ENCODE measurements around the gene CBR3. TPM values are rescaled to one million over a fixed set of nuclear protein-coding genes. Genes with fewer than 3 reads are reported as not detected.

The CBR3 gene
- total and polyA plus RNA-seq, 10 donors: 1.4 to 4.5 (median 2.9) TPM

GRCh38 chr21:36184545-36184944, 49.7 kb downstream of the CBR3 start:
- H3K27ac ChIP-seq: peak overlapping the region in 1 of 8 donors; percentile 60
- no peak overlapping the region for H3K4me3 ChIP-seq
- no peaks in the 10 kb centered on the region for H3K27me3 ChIP-seq (replicated peaks in 1 of 7)
- H3K36me3 ChIP-seq: peaks cover 0 to 24% (median 0%) of the 10 kb centered on the region in 6 donors
- whole genome bisulfite sequencing, 5 donors: 85 to 94% (median 88%) methylated on average over 16 of the region's 16 CpGs
- DNase-seq: peak; percentile 41
- H3K9me3 ChIP-seq: no peaks in the 10 kb centered on the region
- TF ChIP-seq POLR2A (IDR thresholded peaks at IDR 0.05) (no peak), POLR2AphosphoS5 (IDR thresholded peaks at IDR 0.05) (no peak)
- TF ChIP-seq, protein P1, sequence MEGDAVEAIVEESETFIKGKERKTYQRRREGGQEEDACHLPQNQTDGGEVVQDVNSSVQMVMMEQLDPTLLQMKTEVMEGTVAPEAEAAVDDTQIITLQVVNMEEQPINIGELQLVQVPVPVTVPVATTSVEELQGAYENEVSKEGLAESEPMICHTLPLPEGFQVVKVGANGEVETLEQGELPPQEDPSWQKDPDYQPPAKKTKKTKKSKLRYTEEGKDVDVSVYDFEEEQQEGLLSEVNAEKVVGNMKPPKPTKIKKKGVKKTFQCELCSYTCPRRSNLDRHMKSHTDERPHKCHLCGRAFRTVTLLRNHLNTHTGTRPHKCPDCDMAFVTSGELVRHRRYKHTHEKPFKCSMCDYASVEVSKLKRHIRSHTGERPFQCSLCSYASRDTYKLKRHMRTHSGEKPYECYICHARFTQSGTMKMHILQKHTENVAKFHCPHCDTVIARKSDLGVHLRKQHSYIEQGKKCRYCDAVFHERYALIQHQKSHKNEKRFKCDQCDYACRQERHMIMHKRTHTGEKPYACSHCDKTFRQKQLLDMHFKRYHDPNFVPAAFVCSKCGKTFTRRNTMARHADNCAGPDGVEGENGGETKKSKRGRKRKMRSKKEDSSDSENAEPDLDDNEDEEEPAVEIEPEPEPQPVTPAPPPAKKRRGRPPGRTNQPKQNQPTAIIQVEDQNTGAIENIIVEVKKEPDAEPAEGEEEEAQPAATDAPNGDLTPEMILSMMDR (IDR thresholded peaks at IDR 0.05 in 8 of 11, conservative IDR thresholded peaks at IDR 0.05 in 3 of 11): no peak
- H3K4me1 ChIP-seq: peaks cover 8 to 82% (median 36%) of the 10 kb centered on the region in 6 donors
- intact Hi-C loops (cut with DNase I; ENCODE audit: low total_unique reads): no loop called here

GRCh38 chr21:36185523-36185922, 50.6 kb downstream of the CBR3 start:
- intact Hi-C loops (cut with DNase I; ENCODE audit: low total_unique reads): no loop called here
- TF ChIP-seq, protein P1 (IDR thresholded peaks at IDR 0.05 in 8 of 11, conservative IDR thresholded peaks at IDR 0.05 in 3 of 11): no peak
- TF ChIP-seq POLR2AphosphoS5 (IDR thresholded peaks at IDR 0.05): no peak
- TF ChIP-seq POLR2A (IDR thresholded peaks at IDR 0.05): no peak
- WGBS, 5 donors: 66 to 90% (median 79%) methylated on average over 9 of the region's 9 CpGs
- peaks cover 0 to 25% (median 0%) of the 10 kb centered on the region in 6 donors for H3K36me3 ChIP-seq
- H3K4me1 ChIP-seq: peaks cover 8 to 83% (median 36%) of the 10 kb centered on the region in 6 donors
- H3K4me3 ChIP-seq: no peak overlapping the region
- no peaks in the 10 kb centered on the region for H3K27me3 ChIP-seq (replicated peaks in 1 of 7)
- no peaks in the 10 kb centered on the region for H3K9me3 ChIP-seq
- DNase-seq: peak; percentile 46
- peak overlapping the region in 2 of 8 donors; percentile 30 to 48 for H3K27ac ChIP-seq

- Histone ChIP-seq H3K9me3 (no peaks in the 10 kb centered on the region), H3K36me3 (peaks cover 0 to 29% (median 0%) of the 10 kb centered on the region in 6 donors), H3K4me3 (no peak overlapping the region), H3K27me3 (replicated peaks in 1 of 7) (no peaks in the 10 kb centered on the region), H3K27ac (peak overlapping the region in 2 of 8 donors; percentile 30 to 48), H3K4me1 (peaks cover 8 to 78% (median 34%) of the 10 kb centered on the region in 6 donors)
- intact Hi-C loops (cut with DNase I; ENCODE audit: low total_unique reads): no loop called here
- no peak for TF ChIP-seq POLR2AphosphoS5 (IDR thresholded peaks at IDR 0.05)
- TF ChIP-seq, protein P1 (IDR thresholded peaks at IDR 0.05 in 8 of 11, conservative IDR thresholded peaks at IDR 0.05 in 3 of 11): no peak
- no peak for TF ChIP-seq POLR2A (IDR thresholded peaks at IDR 0.05)
- DNase-seq: no peak
- 56 to 88% (median 73%) methylated on average over 4 of the region's 4 CpGs for WGBS, 5 donors
These were observed 51.2 kb downstream of the CBR3 start for GRCh38 chr21:36186081-36186480.

DNA sequence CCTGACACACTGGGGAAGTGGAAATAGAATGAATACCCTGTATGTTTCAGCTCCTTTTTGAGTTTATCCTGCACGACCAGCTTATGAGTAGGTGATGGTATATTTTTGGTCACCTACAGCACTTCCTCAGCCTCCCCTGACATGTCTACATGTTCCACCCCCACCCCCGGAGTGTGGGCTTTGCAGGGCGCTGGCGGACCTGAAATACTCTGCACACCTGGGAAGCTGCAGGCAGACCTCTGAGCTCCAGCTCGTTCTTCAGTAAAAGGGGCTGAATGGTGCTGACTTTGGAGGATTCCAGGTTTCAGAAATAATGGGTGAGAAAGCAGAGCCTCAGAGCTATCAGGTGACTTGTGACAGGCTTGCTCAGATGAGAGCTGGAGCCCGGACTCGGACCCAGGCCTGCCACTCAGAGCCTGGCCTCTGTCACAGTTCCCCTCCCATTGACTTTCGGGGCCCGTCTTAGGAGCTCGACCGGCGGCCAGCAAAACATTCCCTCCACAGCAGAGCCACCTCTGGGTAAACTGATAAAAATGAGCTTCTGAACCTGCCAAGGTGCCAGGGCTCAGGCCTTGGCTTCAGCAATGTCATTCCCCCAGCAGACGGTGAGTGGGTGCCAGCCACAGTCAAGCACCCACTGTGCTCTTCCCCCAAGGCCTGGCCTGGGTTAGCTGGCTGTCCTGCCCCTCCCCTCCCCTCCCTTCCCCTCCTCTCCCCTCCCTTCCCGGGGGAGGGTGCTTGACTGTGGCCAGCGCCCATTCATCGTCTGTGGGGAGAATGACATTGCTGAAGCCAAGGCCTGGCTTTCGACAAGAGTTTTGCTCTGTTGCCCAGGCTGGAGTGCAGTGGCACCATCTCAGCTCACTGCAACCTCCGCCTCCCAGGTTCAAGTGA, 51.9 kb downstream of the CBR3 start:
- H3K4me1 ChIP-seq: peaks cover 8 to 72% (median 27%) of the 10 kb centered on the region in 6 donors
- DNase-seq: peak; percentile 38
- intact Hi-C loops (cut with DNase I; ENCODE audit: low total_unique reads): no loop called here
- no peaks in the 10 kb centered on the region for H3K9me3 ChIP-seq
- H3K36me3 ChIP-seq: peaks cover 0 to 33% (median 0%) of the 10 kb centered on the region in 6 donors
- no peaks in the 10 kb centered on the region for H3K27me3 ChIP-seq (replicated peaks in 1 of 7)
- TF ChIP-seq, protein P1 (IDR thresholded peaks at IDR 0.05 in 8 of 11, conservative IDR thresholded peaks at IDR 0.05 in 3 of 11): no peak
- TF ChIP-seq POLR2AphosphoS5 (IDR thresholded peaks at IDR 0.05): no peak
- no peak for TF ChIP-seq POLR2A (IDR thresholded peaks at IDR 0.05)
- no peak overlapping the region for H3K27ac ChIP-seq
- WGBS, 5 donors: 79 to 89% (median 85%) methylated on average over 17 to 18 of the region's 18 CpGs
- no peak overlapping the region for H3K4me3 ChIP-seq

Measured in spleen (tissue), 11 donors.